ENCODE data around the gene MTHFD2. TPM values are rescaled to one million over a fixed set of nuclear protein-coding genes. Genes with fewer than 3 reads are reported as not detected.
"Not testable (repeated sequence)": the region's sequence is repeated elsewhere in the genome, so short reads cannot be mapped to it uniquely, and the experiment has no call there.

MTHFD2 gene
- total RNA-seq, 2 donors from 2014 or later, result 15.8 to 25.7 TPM

- no peaks in the 10 kb centered on the region for H3K27me3 ChIP-seq
- intact Hi-C loops (cut with DNase I), result no loop called here
- WGBS, 2 donors, result 79 to 86% methylated on average over 3 to 4 of the region's 4 CpGs
- ATAC-seq (no peak), DNase-seq (no peak)
- no peak for TF ChIP-seq CTCF (IDR thresholded peaks at IDR 0.05)
- TF ChIP-seq POLR2A (IDR thresholded peaks at IDR 0.05), result no peak
- H3K4me3 ChIP-seq, result no peak overlapping the region
- no peaks in the 10 kb centered on the region for H3K36me3 ChIP-seq (replicated peaks in 1 of 2; ENCODE audit: insufficient read depth in 1 of 2, low read depth in 2 of 2)
- H3K27ac ChIP-seq, result no peak overlapping the region
- H3K4me1 ChIP-seq, result peaks cover 16% of the 10 kb centered on the region
- no peaks in the 10 kb centered on the region for H3K9me3 ChIP-seq
Observed at GRCh38 chr2:74228772-74229171, 30.4 kb downstream of the MTHFD2 start.

GRCh38 chr2:74229865-74230264 lies 31.4 kb downstream of the MTHFD2 start:
- H3K9me3 ChIP-seq; H3K4me3 ChIP-seq; intact Hi-C loops (cut with DNase I); H3K27me3 ChIP-seq; H3K36me3 ChIP-seq (replicated peaks in 1 of 2; ENCODE audit: insufficient read depth in 1 of 2, low read depth in 2 of 2); ATAC-seq; DNase-seq; H3K27ac ChIP-seq: not testable (repeated sequence)
- 83 to 86% methylated on average over 5 of the region's 5 CpGs for WGBS, 2 donors
- peaks cover 16% of the 10 kb centered on the region for H3K4me1 ChIP-seq

GRCh38 chr2:74232426-74232825 lies 34.0 kb downstream of the MTHFD2 start:
- H3K4me3 ChIP-seq, result no peak overlapping the region
- 97% methylated on average over 6 of the region's 6 CpGs; no CpG with 5 or more reads in 1 of the 2 donors for WGBS, 2 donors
- H3K27me3 ChIP-seq, result no peaks in the 10 kb centered on the region
- no peak for TF ChIP-seq POLR2A (IDR thresholded peaks at IDR 0.05)
- no peak for TF ChIP-seq CTCF (IDR thresholded peaks at IDR 0.05)
- no peaks in the 10 kb centered on the region for H3K4me1 ChIP-seq
- no peaks in the 10 kb centered on the region for H3K9me3 ChIP-seq
- no peak for ATAC-seq
- no peak overlapping the region for H3K27ac ChIP-seq
- intact Hi-C loops (cut with DNase I), result no loop called here
- no peak for DNase-seq
- no peaks in the 10 kb centered on the region for H3K36me3 ChIP-seq (replicated peaks in 1 of 2; ENCODE audit: insufficient read depth in 1 of 2, low read depth in 2 of 2)

- TF ChIP-seq CTCF (IDR thresholded peaks at IDR 0.05), result no peak
- TF ChIP-seq POLR2A (IDR thresholded peaks at IDR 0.05), result no peak
- Histone ChIP-seq H3K4me3 (no peak overlapping the region), H3K27me3 (no peaks in the 10 kb centered on the region), H3K27ac (no peak overlapping the region), H3K36me3 (replicated peaks in 1 of 2; ENCODE audit: insufficient read depth in 1 of 2, low read depth in 2 of 2) (no peaks in the 10 kb centered on the region), H3K9me3 (no peaks in the 10 kb centered on the region), H3K4me1 (no peaks in the 10 kb centered on the region)
- intact Hi-C loops (cut with DNase I), result no loop called here
- DNase-seq (no peak), ATAC-seq (no peak)
Observed at GRCh38 chr2:74233648-74234047, 35.2 kb downstream of the MTHFD2 start.

- intact Hi-C loops (cut with DNase I), result no loop called here
- Histone ChIP-seq H3K27ac (no peak overlapping the region), H3K4me1 (no peaks in the 10 kb centered on the region), H3K9me3 (no peaks in the 10 kb centered on the region), H3K4me3 (no peak overlapping the region), H3K36me3 (replicated peaks in 1 of 2; ENCODE audit: insufficient read depth in 1 of 2, low read depth in 2 of 2) (no peaks in the 10 kb centered on the region), H3K27me3 (no peaks in the 10 kb centered on the region)
- no peak for TF ChIP-seq CTCF (IDR thresholded peaks at IDR 0.05)
- TF ChIP-seq POLR2A (IDR thresholded peaks at IDR 0.05), result no peak
- no peak for DNase-seq
- WGBS, 2 donors, result 77 to 92% methylated on average over 5 of the region's 5 CpGs
- no peak for ATAC-seq
Observed at GRCh38 chr2:74235041-74235440, 36.6 kb downstream of the MTHFD2 start.

All from body of pancreas (tissue), 4 donors.